Stimulated activated CD8-positive, alpha-beta memory T cell treated with anti-CD3 and anti-CD28 coated beads, Interleukin-15, amount 100 ng/mL, for 48 hours (primary cell): ENCODE results near the gene MPZL2.
"Not testable (repeated sequence)": the region's sequence is repeated elsewhere in the genome, so short reads cannot be mapped to it uniquely, and the experiment has no call there.

Experiments used
- DNase-seq, 2 donors: peaks; one replicate each; pipeline ENCODE4 v3.0.0-alpha.2; 2020; ENCODE audit warnings: low read depth in 2 of 2

The MPZL2 gene

DNA sequence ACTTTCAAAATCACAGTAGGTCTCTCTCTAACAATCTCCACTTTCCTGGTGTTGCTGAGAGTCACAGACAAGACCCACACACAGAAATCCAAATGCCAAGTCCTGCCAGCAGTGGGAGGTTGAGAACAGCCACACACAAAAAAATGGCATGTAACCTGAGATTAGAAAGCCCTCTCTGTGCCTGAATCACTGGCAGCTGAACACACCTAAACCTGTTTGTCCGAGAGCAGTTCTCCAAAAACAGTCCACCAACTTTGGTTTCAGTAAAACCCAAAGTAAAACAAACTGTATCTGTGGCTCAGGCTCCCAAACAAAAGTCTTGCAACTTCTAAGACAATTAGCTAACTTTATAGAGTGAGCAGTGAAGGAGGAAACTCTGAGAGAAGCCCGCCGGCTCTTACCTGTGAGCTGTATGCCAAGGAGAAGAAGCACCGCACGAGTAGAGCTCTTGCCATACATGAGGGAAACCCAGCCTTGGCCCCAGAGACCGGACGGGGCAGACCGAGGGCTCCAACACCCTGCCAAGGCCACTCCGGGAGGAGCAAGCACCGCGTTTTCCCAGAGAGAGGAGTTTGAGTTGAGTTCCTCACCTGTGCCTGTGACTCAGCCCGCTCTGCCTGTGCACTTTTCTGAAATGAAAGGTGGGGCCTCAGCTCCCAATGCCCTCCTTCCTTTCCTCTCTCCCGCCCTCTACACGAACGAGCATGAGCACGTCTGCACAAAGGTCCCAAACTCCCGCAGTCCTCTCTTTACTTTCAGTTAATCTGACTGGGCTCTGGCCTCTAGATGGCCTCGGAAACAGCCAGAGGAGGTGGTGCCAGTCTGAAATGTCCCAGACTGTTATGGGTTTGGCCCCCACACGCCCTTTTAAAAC, at the start of gene MPZL2:
Gene MPZL2 (minus strand): TSS at position 603 of the 874 bp plus-strand sequence. CDS start 144 bp downstream, at position 459.
- no peak for DNase-seq

DNA sequence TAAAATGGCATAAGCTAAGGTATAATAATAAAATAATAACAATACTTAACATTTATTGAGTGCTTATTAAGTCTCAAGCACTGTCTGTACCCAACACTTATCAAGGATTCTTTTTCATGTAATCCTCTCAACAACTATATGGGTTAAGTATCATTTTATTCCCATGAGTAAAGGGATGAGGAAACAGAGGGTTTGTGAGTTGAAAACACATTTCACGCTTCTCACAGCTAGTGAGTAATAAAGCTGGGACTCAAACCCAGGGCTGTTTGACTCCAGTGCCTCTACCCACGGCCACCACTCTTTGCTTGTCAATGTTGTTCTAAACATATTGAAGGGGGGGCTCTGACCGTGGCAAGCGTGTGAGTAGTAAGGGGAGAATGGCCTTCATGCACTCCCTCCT, 49.1 kb upstream of the MPZL2 start:
- DNase-seq = no peak

DNA sequence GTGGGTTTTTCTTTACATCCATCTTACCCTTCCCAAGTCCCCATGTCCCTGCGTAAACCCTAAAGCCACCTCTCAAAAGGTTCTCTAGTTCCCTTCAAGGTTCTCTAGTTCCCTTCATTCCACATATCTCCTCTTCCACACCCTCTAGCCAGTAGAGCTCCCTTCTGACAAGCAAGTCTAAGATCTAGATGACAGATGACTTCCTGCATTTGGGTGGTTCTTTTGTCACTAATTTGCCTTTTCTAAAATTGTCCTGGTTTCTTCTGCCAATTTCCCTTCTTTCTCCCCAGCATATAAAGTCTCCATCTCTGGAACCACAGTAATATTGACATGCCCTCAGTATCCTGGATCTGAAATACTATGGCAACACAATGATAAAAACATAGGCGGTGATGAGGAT, 48.2 kb upstream of the MPZL2 start:
- DNase-seq = no peak

DNA sequence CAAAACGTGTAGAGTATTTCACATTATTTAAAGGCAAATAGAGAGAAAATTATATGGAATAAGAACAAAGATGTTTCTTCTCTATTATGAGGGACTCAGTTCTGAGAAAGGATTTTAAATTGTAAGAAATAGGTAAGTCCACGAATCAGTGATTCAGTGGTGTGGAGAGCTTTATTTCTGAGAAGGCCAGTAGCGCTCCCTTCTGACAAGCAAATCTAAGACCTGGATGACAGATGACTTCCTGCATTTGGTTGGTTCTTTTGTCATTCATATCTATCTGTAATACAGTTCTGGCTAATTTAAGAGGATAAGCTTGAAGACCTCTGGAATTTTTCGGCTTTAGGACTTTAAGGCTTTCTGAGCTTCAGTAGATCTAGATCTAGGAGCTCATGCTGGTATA, 47.4 kb upstream of the MPZL2 start:
- DNase-seq = no peak

DNA sequence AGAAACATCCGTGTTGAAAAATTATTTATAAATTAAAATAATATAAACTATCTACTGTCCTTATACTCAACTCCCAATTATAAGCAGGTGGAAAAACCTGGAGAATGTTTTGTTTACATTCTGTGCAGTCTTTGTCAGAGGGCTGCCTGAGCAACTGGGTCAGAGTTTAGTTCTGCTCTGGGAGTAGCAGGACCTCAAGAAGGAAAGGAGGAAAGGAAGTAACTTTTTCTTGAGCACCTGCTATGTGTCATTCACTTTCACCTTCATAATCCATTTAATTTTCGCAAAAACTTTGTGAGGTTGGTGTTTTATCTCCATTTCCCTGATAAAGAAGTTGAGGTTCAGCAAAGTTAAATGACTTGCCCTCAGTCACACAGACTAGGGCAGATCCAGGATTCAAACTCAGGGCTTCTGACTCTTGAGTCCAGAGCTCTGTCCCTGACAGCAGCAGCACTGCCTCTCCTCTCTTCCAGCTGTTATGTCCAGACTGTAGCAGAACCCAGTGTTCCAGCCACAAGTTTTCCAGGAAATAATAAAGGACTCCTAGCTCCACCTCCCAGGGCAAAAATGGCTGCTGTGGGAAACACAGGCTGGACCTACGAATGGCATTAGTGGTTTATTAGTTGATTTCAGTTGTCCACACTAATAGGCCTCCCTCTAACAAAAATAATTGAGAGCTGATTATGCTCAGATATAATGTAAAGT, 46.8 kb upstream of the MPZL2 start:
- no peak for DNase-seq

DNA sequence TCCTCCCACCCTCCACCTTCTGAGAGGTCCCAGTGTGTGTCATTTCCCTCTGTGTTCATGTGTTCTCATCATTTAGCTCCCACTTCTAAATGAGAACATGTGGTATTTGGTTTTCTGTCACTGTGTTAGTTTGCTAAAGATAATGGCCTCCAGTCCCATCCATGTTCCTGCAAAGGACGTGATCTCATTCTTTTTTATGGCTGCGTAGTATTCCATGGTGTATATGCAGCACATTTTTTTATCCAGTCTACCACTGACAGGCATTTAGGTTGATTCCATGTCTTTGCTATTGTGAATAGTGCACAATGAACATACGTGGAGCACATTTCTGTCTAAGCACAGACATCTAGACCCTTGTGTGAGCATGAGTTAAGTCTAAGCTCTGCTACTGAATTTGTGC, 46.2 kb upstream of the MPZL2 start:
- no peak for DNase-seq

DNA sequence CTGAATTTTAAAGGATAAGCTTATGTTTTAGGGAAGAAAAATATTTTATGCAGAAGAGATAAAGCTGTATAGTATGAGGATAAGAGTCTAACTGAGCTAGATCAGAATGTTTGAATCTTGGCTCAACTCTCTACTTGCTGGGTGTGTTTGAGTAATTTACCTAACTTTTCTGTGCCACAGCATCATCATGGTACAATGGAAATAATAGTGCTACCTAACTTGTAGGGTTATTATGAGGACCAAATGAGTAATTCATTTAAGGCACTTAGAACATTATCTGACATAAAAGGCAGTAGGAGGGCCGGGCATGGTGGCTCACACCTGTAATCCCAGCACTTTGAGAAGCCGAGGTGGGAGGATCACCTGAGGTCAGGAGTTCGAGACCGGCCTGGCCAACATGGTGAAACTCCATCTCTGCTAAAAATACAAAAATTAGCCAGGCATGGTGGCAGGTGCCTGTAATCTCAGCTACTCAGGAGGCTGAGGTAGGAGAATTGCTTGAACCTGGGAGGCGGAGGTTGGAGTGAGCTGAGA, 45.0 kb upstream of the MPZL2 start:
- DNase-seq = not testable (repeated sequence)

DNA sequence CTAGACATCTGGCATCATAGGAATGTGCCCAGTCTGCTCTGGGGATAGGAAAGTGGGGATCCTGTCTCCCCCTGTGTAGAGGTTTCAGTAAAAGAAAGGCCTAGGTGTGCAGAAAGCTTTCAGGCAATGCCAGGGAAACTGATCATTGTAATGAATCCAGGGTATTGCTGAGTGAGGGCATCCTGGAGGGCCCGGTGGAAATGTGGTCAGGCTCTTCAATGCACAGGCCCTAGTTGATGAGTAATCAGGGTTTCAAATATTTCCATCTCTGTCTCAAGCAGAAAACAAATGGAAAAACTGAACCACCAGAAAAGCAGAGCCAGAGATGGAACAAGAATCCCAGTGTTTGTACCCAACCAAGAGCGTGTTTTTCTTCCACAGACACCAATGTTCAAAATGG, 42.5 kb upstream of the MPZL2 start:
- no peak for DNase-seq

DNA sequence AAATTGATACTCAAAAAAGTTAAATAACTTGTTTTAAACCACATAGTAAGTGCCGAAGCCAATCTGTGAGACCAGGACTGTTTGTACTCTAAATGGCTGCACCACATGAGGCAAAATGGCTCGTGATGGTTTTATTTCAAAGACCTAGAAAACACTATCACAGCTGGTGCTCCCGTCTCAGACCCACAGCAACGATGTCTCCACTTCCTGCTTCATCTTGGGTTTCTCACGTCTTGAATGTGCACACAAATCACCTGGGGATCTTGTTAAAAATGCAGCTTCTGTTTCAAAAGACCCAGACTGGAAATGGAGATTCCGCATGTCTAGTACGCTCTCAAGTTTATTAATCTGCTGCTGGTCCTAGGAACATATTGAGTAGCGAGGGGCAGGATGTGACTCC, 41.6 kb upstream of the MPZL2 start:
- no peak for DNase-seq

DNA sequence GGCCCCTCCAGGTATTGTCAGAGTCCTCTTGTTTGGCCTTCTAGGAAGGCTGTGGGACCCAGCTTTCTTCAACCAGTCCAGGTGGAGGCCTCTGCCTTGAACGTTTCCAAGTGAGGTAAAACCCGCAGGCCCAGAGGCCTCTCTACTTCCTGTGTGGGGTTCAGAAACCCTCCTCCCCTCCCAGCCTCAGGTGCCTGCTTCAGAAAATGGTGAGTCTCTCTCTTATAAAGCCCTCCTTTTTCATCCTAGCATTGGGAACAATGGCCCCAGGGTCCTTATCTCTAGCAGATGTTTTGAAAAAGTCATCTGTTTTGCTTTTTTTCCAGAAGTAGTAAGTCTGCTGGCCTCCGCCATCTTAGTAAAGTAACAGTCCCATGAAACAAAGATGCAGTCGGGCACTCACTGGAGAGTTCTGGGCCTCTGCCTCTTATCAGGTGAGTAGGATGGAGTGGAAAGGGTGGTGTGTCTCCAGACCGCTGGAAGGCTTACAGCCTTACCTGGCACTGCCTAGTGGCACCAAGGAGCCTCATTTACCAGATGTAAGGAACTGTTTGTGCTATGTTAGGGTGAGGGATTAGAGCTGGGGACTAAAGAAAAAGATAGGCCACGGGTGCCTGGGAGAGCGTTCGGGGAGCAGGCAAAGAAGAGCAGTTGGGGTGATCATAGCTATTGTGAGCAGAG, 40.6 kb upstream of the MPZL2 start, which contains the start of gene CD3E:
Gene CD3E (plus strand): TSS at position 163 of the 681 bp plus-strand sequence. CDS start 223 bp downstream, at position 386.
- DNase-seq = peak in 1 of 2 donors; percentile 53

DNA sequence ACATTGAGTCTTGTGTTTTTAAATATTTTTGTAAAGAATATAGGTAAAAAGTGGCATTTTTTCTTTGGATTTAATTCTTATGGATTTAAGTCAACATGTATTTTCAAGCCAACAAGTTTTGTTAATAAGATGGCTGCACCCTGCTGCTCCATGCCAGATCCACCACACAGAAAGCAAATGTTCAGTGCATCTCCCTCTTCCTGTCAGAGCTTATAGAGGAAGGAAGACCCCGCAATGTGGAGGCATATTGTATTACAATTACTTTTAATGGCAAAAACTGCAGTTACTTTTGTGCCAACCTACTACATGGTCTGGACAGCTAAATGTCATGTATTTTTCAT, 40.1 kb upstream of the MPZL2 start:
- DNase-seq = no peak

DNA sequence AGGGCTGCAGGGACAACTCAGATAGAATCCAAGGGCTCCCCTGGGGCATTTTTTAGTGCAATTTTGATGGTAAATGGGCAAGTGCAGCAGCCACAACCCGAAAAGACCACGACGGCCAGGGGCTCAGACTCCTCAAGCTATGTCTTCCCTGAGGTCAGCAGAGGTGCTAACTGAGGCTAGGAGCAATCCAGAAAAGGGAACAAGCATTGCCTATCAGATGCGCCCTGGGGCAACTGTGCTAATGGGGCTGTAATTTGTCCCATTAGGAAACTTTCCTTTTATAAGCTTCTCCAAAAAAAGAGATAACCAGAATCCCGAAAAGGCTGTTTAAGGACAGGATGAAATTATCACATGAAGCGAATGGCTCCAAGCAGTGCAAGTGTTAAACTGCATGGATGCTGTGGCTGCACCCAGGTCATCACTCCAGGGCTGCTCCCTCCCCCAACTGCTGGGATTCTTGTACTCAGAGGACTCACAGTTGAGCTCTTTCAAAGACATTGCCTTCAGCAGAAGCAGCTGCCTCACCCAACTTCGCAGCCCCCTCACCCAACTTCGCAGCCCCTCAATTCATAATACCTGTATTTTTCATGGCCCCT, 37.6 kb upstream of the MPZL2 start:
- no peak for DNase-seq

DNA sequence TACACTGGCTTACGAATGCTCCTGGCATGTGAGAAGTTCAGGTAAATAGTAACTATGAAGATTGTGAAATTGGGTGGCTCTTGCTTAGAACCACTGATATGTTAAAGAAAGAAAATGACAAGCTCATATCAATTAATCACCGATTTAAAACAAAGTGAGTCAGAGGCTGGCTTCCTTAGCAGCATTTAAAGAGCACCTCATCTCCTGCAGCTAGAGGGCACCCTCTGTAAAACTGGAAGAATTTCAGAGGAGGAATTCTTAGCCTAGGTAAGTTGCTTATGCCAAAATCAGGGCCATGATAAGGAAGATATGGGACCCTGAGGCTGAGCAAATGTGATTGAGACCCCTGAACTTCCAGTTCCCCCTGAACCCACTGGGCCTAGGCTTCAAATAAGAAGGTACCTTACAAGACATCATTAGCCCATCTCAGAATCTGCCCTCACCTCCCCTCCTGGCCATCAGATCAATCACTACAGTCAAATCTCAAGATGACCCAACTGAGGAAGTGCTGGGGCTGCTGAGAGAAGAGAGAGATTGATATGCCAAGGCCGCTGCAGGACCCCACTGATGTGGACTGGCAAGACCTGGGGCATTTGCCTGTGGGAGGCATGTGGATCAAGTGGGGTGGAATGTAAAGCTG, 31.8 kb upstream of the MPZL2 start:
- no peak for DNase-seq

DNA sequence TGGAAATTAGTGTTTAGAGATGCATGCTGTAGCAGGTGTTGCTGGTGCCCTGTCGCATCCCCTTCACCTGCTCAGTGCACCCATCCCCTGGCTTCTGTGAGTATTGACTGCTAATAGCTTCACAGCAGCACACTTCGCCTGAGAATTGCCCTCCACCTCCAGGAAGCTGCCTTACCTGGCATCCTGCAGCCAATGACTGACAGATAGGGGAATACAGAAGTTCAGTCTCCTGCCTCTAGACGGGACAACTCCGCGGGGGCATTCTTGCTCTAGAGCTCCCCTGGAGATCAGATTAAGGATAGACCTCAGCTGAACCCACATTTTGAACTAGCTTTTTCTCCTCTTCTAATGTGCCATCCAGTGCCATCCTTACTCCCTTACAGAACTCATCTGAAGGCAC, 31.1 kb upstream of the MPZL2 start:
- DNase-seq = no peak

DNA sequence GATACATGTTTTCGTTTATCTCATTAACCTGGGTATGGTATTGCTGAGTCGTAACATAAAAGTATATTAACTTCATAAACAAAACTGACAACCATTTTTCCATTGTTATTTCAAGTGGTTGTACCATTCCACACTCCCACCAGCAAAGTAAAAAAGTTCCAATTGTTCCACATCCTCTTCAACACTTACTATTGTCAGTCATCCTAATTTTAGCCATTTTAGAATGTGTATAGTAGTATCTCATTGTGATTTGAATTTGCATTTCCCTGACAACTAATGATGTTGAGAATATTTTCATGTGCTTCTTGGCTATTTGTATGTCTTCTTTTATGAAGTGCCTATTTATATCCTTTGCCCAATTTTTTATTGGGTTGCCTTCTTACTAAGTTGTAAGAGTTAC, 30.0 kb upstream of the MPZL2 start:
- DNase-seq = no peak

DNA sequence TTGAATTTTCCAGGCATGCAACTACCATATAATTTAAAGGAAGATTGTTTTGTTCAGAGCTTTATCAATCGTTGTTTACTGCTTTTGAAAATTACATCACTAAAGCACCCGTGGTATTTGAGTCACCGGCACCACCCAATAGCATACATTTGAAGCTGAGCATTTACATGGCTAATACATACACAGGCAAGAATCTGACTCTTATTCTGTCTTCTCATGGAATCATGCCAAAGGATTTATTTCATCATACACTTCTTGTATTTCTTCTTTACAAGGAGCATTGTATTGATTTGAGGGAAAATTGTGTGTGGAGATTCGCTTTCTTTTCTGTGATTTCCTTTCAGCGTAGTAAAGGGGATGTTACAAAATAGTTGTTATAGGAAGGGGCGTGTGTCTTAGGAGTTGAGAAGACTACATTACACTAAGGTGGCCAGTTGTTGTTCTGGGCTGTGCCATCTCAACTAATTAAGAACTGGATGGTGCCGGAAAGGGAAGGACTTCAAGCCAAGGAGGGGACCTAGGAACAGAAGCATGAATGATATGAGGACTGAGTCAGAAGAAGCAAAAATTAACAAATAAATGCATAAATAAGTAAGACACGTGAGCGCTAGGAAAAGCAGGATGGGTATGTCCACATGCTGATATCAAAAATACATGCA, 27.5 kb upstream of the MPZL2 start:
- DNase-seq = no peak

DNA sequence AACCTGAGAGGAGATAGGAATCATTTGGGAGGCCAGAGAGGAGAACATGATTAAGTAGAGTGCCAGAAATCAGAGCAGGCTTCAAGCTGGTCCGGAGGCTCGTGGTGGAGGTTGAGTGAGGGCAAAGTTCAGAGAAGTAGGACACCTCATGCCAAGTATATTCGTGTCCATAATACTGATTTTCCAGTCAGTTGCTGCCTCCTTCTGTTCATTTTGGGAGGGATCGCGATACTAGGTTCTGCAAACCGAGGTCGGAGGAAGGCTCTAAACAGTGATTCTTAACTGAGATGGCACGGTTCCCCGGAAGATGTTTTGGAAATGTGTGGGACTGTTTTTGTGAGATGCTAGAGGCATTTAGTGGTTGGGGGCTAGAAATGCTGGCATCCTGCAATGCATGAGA, 26.8 kb upstream of the MPZL2 start:
- no peak for DNase-seq

DNA sequence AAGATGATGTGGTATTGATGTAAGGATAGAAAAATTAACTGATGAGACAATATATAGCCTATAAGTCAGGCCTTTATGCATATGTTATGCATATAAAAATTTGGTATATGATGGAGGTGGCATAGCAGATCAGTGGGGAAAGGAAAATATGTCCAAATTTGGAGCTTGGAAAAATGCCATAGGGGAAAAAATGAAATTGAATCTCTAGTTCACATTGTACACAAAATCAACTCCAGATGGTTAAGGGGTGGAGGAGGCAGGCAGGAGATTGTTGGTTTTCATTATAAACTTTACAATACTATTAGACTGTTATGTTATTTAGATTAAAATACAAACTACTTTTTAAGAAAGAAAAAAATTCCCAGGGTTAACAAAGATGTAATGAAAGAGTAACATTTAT, 25.3 kb upstream of the MPZL2 start:
- no peak for DNase-seq

DNA sequence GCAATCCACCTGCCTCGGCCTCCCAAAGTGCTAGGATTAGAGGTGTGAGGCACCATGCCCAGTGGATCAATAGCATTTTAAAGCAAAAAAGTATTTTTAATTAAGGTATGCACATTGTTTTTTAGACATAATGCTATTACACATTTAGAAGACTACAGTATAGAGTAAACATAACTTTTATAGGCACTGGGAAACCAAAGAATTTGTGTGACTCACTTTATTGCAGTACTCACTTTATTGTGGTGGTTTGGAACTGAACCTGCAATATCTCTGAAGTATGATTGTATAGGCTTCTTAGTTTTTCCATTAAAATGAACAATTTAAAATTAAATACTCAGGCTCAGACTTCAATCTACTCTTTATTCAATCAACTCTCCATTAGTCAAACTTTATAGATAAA, 22.9 kb upstream of the MPZL2 start:
- no peak for DNase-seq

DNA sequence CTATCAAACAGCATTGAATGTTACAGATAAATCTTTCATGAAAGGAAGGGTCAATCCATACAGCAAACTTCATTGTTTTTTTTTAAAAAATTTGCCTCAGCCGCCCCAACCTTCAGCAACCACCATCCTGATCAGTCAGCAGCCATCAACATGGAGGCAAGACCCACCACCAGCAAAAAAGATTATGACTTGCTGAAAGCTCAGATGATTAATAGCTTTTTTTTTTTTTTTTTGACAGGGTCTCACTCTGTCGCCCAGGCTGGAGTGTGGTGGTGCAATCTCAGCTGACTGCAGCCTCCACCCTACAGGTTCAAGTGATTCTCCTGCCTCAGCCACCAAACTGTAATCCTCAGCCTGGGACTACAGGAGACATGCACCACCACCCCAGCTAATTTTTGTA, 22.4 kb upstream of the MPZL2 start:
- DNase-seq = no peak

DNA sequence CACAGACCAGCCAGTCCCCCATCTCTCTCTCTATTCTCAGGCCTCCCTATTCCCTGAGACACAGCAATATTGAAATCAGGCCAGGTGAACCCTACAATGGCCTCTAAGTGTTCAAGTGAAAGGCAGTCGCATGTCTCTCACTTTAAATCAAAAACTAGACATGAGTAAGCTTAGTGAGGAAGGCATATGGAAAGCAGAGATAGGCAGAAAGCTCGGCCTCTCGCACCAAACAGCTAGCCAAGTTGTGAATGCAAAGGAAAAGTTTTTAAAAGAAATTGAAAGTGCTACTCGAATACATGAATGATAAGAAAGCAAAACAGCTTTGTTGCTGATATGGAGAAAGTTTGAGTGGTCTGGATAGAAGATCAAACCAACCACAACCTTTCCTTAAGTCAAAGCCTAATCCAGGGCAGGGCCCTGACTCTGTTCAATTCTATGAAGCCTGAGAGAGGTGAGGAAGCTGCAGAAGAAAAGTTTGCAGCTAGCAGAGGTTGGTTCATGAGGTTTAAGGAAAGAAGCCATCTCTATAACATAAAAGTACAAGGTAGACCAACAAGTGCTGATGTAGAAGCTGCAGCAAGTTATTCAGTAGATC, 19.8 kb upstream of the MPZL2 start:
- DNase-seq = no peak
